DMS114 treated with DMSO at 0.1 percent for 48 hours (cell line): ENCODE results near the gene NPIPA8.
"Not testable (repeated sequence)": the region's sequence is repeated elsewhere in the genome, so short reads cannot be mapped to it uniquely, and the experiment has no call there.

Experiments used
- DNase-seq: peaks from one replicate; lab custom pipeline; 2025; ENCODE audit not compliant: unreplicated experiment; lab: John Stamatoyannopoulos, UW

NPIPA8 gene

GRCh38 chr16:18336636-18337035 is at the start of gene NPIPA8:
Gene NPIPA8 (minus strand): TSS chr16:18336736. CDS start chr16:18332662, 4,074 bp downstream.
- not testable (repeated sequence) for DNase-seq

GRCh38 chr16:18385285-18385684 is 48.7 kb upstream of the NPIPA8 start:
- DNase-seq, result not testable (repeated sequence)

GRCh38 chr16:18384869-18385268 is 48.3 kb upstream of the NPIPA8 start:
- not testable (repeated sequence) for DNase-seq

- DNase-seq, result not testable (repeated sequence)
Measured at GRCh38 chr16:18384098-18384636, 47.6 kb upstream of the NPIPA8 start.

GRCh38 chr16:18382696-18383095 is 46.2 kb upstream of the NPIPA8 start:
- DNase-seq, result not testable (repeated sequence)

- DNase-seq, result not testable (repeated sequence)
Measured at GRCh38 chr16:18347742-18348141, 11.2 kb upstream of the NPIPA8 start.

- not testable (repeated sequence) for DNase-seq
Measured at GRCh38 chr16:18346993-18347392, 10.5 kb upstream of the NPIPA8 start.

- not testable (repeated sequence) for DNase-seq
Measured at GRCh38 chr16:18344634-18345033, 8.1 kb upstream of the NPIPA8 start.

GRCh38 chr16:18341986-18342385 is 5.5 kb upstream of the NPIPA8 start:
- not testable (repeated sequence) for DNase-seq

GRCh38 chr16:18341417-18341960 is 5.0 kb upstream of the NPIPA8 start:
- not testable (repeated sequence) for DNase-seq

- not testable (repeated sequence) for DNase-seq
Measured at GRCh38 chr16:18339210-18339609, 2.7 kb upstream of the NPIPA8 start.

GRCh38 chr16:18311811-18312210 is 24.7 kb downstream of the NPIPA8 start:
- DNase-seq, result not testable (repeated sequence)

- DNase-seq, result not testable (repeated sequence)
Measured at GRCh38 chr16:18309159-18309558, 27.4 kb downstream of the NPIPA8 start.

GRCh38 chr16:18307241-18307640 is 29.3 kb downstream of the NPIPA8 start:
- not testable (repeated sequence) for DNase-seq

GRCh38 chr16:18306066-18306465 is 30.5 kb downstream of the NPIPA8 start:
- not testable (repeated sequence) for DNase-seq

GRCh38 chr16:18303059-18303706 is 33.4 kb downstream of the NPIPA8 start:
- DNase-seq, result not testable (repeated sequence)

- DNase-seq, result not testable (repeated sequence)
Measured at GRCh38 chr16:18297714-18298113, 38.8 kb downstream of the NPIPA8 start.

GRCh38 chr16:18296931-18297330 is 39.6 kb downstream of the NPIPA8 start:
- not testable (repeated sequence) for DNase-seq

GRCh38 chr16:18294371-18294770 is 42.2 kb downstream of the NPIPA8 start:
- DNase-seq, result not testable (repeated sequence)

- DNase-seq, result not testable (repeated sequence)
Measured at GRCh38 chr16:18293337-18293956, 43.1 kb downstream of the NPIPA8 start.

GRCh38 chr16:18290959-18291358 is 45.6 kb downstream of the NPIPA8 start:
- DNase-seq, result not testable (repeated sequence)

- not testable (repeated sequence) for DNase-seq
Measured at GRCh38 chr16:18286342-18286741, 50.2 kb downstream of the NPIPA8 start.
